ENCODE measurements around the gene FAM53A. TPM values are rescaled to one million over a fixed set of nuclear protein-coding genes. Genes with fewer than 3 reads are reported as not detected.

Gene FAM53A
- total and polyA plus RNA-seq, 2 of the 13 experiments (the other 11 are each of a cell fraction or from before 2014, with no cell fraction given), result 0.48 to 1.1 TPM

DNA sequence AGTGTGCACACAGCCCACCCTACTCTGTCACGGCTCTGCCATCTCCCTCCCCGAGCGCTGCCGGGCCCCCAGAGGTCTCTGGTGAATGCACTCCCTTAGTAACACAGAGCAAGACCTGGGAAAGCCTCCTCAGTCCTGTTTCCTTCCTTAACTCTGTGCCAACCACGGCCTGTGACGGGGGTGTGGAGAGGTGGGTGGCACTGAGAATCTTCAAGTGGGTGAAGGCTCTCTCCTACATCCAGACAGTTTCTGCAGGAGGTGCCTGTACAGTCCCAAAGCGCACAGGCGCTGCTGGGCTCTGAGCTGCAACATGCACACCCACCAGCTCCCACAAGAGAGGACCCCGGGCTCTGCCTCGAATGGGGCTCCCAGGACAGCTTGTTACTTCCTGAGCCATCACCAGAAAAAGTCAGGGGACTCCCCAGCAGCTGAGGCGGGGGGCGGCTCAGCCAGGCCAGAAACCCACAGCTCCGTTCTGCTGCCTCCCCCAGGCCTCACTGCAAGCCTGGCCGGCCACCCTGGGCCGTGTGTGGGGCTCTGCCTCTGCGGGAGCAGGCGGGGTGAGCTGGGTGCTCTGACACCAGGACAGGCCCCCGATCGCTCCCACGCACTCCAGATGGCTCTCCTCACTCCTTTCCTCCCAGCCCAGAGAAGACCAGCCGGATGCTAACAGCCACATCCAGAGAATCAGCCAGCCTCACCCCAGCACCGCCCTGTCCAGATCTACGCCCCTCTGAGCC, 29.7 kb downstream of the FAM53A start:
- Histone ChIP-seq H3K79me2 (ENCODE audit: insufficient read depth, low read length) (no peaks in the 10 kb centered on the region), H3K9ac (ENCODE audit: insufficient read depth, low read depth, low read length) (no peak overlapping the region), H3K4me2 (ENCODE audit: low read depth, low read length) (no peak overlapping the region), H3K4me1 (ENCODE audit: insufficient read depth, low read length) (no peaks in the 10 kb centered on the region), H3K27ac (ENCODE audit: extremely low read length, insufficient read depth, low read length) (no peak overlapping the region), H2AFZ (ENCODE audit: low read length) (no peak overlapping the region), H3K36me3 (replicated peaks in 1 of 2; ENCODE audit: control insufficient read depth in 1 of 2, insufficient read depth in 2 of 2, low read length in 2 of 2) (no peaks in the 10 kb centered on the region), H3K4me3 (replicated peaks in 1 of 3; ENCODE audit: insufficient read depth in 1 of 3, low read depth in 2 of 3, low read length in 3 of 3) (no peak overlapping the region), H3K27me3 (ENCODE audit: control insufficient read depth in 1 of 2, insufficient read depth in 2 of 2, low read length in 2 of 2) (no peaks in the 10 kb centered on the region), H3K9me3 (ENCODE audit: low read length) (no peaks in the 10 kb centered on the region), H4K20me1 (ENCODE audit: insufficient read depth, low read length) (no peaks in the 10 kb centered on the region)
- ChIA-PET CTCF (ENCODE audit: low intra/inter-chr PET ratio, low total read pairs) (no interaction called here), POLR2A (no interaction called here)
- WGBS (ENCODE audit: low lambda C conversion rate), result 72% methylated on average over 9 of the region's 23 CpGs
- no peak for FAIRE-seq
- no peak for TF ChIP-seq GFI1 (CRISPR knock-in tag; IDR thresholded peaks at IDR 0.05; ENCODE audit: borderline replicate concordance)
- no peak for TF ChIP-seq ZNF335 (CRISPR knock-in tag; IDR thresholded peaks at IDR 0.05)
- TF ChIP-seq SMYD3 (CRISPR knock-in tag; IDR thresholded peaks at IDR 0.05), result no peak
- TF ChIP-seq, protein P1, sequence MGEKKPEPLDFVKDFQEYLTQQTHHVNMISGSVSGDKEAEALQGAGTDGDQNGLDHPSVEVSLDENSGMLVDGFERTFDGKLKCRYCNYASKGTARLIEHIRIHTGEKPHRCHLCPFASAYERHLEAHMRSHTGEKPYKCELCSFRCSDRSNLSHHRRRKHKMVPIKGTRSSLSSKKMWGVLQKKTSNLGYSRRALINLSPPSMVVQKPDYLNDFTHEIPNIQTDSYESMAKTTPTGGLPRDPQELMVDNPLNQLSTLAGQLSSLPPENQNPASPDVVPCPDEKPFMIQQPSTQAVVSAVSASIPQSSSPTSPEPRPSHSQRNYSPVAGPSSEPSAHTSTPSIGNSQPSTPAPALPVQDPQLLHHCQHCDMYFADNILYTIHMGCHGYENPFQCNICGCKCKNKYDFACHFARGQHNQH (CRISPR knock-in tag; IDR thresholded peaks at IDR 0.05), result no peak
- no peak for TF ChIP-seq ZNF382 (CRISPR knock-in tag; IDR thresholded peaks at IDR 0.05; ENCODE audit: borderline replicate concordance)
- no peak for TF ChIP-seq MTF1 (CRISPR knock-in tag; IDR thresholded peaks at IDR 0.05)
- no peak for TF ChIP-seq EEA1 (CRISPR knock-in tag; IDR thresholded peaks at IDR 0.05; ENCODE audit: borderline replicate concordance)
- TF ChIP-seq ZNF780A (CRISPR knock-in tag; IDR thresholded peaks at IDR 0.05), result no peak
- TF ChIP-seq DPF2 (CRISPR knock-in tag; IDR thresholded peaks at IDR 0.05; ENCODE audit: borderline replicate concordance, low read depth), result no peak
- TF ChIP-seq ZNF570 (CRISPR knock-in tag; IDR thresholded peaks at IDR 0.05; ENCODE audit: borderline replicate concordance), result no peak
- TF ChIP-seq, protein P2, sequence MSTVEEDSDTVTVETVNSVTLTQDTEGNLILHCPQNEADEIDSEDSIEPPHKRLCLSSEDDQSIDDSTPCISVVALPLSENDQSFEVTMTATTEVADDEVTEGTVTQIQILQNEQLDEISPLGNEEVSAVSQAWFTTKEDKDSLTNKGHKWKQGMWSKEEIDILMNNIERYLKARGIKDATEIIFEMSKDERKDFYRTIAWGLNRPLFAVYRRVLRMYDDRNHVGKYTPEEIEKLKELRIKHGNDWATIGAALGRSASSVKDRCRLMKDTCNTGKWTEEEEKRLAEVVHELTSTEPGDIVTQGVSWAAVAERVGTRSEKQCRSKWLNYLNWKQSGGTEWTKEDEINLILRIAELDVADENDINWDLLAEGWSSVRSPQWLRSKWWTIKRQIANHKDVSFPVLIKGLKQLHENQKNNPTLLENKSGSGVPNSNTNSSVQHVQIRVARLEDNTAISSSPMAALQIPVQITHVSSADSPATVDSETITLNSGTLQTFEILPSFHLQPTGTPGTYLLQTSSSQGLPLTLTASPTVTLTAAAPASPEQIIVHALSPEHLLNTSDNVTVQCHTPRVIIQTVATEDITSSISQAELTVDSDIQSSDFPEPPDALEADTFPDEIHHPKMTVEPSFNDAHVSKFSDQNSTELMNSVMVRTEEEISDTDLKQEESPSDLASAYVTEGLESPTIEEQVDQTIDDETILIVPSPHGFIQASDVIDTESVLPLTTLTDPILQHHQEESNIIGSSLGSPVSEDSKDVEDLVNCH (CRISPR knock-in tag; IDR thresholded peaks at IDR 0.05), result no peak
- TF ChIP-seq ZNF143 (CRISPR knock-in tag; IDR thresholded peaks at IDR 0.05), result no peak
- no peak for TF ChIP-seq PAX8 (CRISPR knock-in tag; IDR thresholded peaks at IDR 0.05; ENCODE audit: borderline replicate concordance)
- no peak for TF ChIP-seq POLR2A (IDR thresholded peaks at IDR 0.05; ENCODE audit: insufficient read depth in 1 of 2, low read depth in 2 of 2, low read length in 2 of 2)
- no peak for TF ChIP-seq KLF16 (CRISPR knock-in tag; IDR thresholded peaks at IDR 0.05)
- no TSS peak for BruUV-seq (replicated peaks)
- ATAC-seq, result no peak; the same call in 2 of the 3 replicates
- no peak for DNase-seq (ENCODE audit: low spot score)
- in situ Hi-C loops (cut with HindIII; ENCODE audit: extremely low pct_ligation_motif_present, low pct_unique_long_range_greater_than_20kb), result no loop called here
- intact Hi-C loops (cut with micrococcal nuclease; ENCODE audit: unreplicated experiment), result no loop called here

Measured in HepG2 (cell line).